Loucy (cell line): Measurements from ENCODE around the gene TMEM250.

Source experiments
- H2AFZ ChIP-seq: fragments of 200-600 bp; sonication (generic); 2 replicates; pipeline ENCODE4 v1.6.0; 2016; ENCODE audit warnings: antibody characterized with exemption, mild to moderate bottlenecking, low read length, moderate library complexity
- H3F3A ChIP-seq: fragments of 200-600 bp; 2 replicates; pipeline ENCODE4 v1.6.0; 2016; ENCODE audit warnings: antibody characterized with exemption, low read depth, mild to moderate bottlenecking
- H3K27me3 ChIP-seq: fragments of 200-600 bp; sonication (generic); 2 replicates; pipeline ENCODE4 v1.6.1; 2014; ENCODE audit warnings: low read length, mild to moderate bottlenecking; ENCODE audit not compliant: insufficient read depth, poor library complexity, severe bottlenecking
- H3K36me3 ChIP-seq: fragments of 200-600 bp; sonication (generic); 2 replicates; pipeline ENCODE4 v1.6.1; 2016; ENCODE audit warnings: low read length; ENCODE audit not compliant: insufficient read depth
- H3K4me1 ChIP-seq: fragments of 200-600 bp; sonication (generic); 2 replicates; pipeline ENCODE4 v1.5.1; 2014; ENCODE audit warnings: low read length, mild to moderate bottlenecking; ENCODE audit not compliant: insufficient read depth, poor library complexity, severe bottlenecking
- H3K4me2 ChIP-seq: fragments of 200-600 bp; sonication (generic); 2 replicates; pipeline ENCODE4 v1.6.0; 2014; ENCODE audit warnings: antibody characterized with exemption, low read length, low read depth, mild to moderate bottlenecking; ENCODE audit not compliant: poor library complexity, severe bottlenecking
- H3K4me3 ChIP-seq: fragments of 200-600 bp; sonication (generic); 2 replicates; pipeline ENCODE4 v1.5.1; 2014; ENCODE audit warnings: low read length, mild to moderate bottlenecking, mixed read lengths; ENCODE audit not compliant: poor library complexity, severe bottlenecking
- H3K79me2 ChIP-seq: fragments of 200-600 bp; sonication (generic); 2 replicates; pipeline ENCODE4 v1.6.1; 2014; ENCODE audit warnings: low read length; ENCODE audit not compliant: insufficient read depth
- H3K9ac ChIP-seq: fragments of 200-600 bp; sonication (generic); 2 replicates; pipeline ENCODE4 v1.6.0; 2014; ENCODE audit warnings: mild to moderate bottlenecking, low read depth, low read length, moderate library complexity; ENCODE audit not compliant: poor library complexity, severe bottlenecking
- H3K9me2 ChIP-seq: fragments of 200-600 bp; sonication (generic); replicated peaks from 2 replicates; pipeline ENCODE4 v1.6.1; 2016; ENCODE audit warnings: low read depth, low read length, mixed read lengths
- H3K9me3 ChIP-seq: fragments of 200-600 bp; sonication (generic); 2 replicates; pipeline ENCODE4 v1.6.1; 2014; ENCODE audit warnings: mild to moderate bottlenecking, antibody characterized with exemption, low read length, low read depth; ENCODE audit not compliant: insufficient read depth
- H4K20me1 ChIP-seq: fragments of 200-600 bp; sonication (generic); 2 replicates; pipeline ENCODE4 v1.6.0; 2014; ENCODE audit warnings: antibody characterized with exemption, low read length, mild to moderate bottlenecking; ENCODE audit not compliant: insufficient read depth, poor library complexity, severe bottlenecking
- EZH2phosphoT487 ChIP-seq: fragments of 200-600 bp; IDR thresholded peaks from 2 replicates; pipeline ENCODE4 v1.6.1; 2018; ENCODE audit warnings: antibody characterized with exemption, mild to moderate bottlenecking, moderate library complexity, borderline replicate concordance
- TF ChIP-seq, protein P1 (sequence below): fragments of 200-600 bp; sonication (generic); conservative IDR thresholded peaks from 2 replicates; pipeline ENCODE4 v1.5.1; 2014; ENCODE audit warnings: mild to moderate bottlenecking, antibody characterized with exemption, low read length

The TMEM250 gene

DNA sequence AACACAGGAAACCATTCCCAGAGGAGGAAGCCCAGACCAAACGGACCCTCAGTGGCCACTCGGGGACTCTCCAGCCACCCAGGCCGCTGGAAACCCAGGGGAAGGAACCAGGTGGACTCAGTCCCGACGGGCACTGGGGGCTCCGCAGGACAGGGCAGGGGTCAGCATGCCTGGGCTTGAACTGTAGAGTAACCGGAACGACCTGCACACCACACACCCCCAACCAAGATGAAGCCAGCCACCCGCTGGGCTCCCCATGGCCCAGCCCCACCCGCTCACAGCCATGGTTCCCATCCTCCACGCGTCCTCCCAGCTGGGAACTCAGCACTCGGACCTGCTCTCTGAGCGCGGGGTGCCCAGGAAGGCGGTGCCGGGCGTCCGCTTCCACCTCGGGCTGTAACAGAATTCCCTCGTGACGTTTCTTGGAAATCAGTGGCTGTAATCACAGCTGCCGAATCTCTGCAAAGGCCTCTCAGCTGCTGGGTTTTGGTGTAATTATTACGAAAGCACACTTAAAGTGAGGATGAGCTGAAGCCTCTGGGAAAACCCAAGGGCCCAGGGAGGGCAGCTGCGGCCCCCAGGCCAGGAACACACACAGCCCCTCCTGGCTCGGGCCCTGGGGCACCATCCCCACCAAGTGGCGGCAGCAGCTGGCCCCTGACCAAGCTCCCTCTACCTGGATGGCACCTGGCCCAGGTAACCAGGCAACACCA, 37.4 kb downstream of the TMEM250 start:
- no peaks in the 10 kb centered on the region for H3K36me3 ChIP-seq
- H3K9ac ChIP-seq: no peak overlapping the region
- H3K9me3 ChIP-seq: no peaks in the 10 kb centered on the region
- TF ChIP-seq, protein P1, sequence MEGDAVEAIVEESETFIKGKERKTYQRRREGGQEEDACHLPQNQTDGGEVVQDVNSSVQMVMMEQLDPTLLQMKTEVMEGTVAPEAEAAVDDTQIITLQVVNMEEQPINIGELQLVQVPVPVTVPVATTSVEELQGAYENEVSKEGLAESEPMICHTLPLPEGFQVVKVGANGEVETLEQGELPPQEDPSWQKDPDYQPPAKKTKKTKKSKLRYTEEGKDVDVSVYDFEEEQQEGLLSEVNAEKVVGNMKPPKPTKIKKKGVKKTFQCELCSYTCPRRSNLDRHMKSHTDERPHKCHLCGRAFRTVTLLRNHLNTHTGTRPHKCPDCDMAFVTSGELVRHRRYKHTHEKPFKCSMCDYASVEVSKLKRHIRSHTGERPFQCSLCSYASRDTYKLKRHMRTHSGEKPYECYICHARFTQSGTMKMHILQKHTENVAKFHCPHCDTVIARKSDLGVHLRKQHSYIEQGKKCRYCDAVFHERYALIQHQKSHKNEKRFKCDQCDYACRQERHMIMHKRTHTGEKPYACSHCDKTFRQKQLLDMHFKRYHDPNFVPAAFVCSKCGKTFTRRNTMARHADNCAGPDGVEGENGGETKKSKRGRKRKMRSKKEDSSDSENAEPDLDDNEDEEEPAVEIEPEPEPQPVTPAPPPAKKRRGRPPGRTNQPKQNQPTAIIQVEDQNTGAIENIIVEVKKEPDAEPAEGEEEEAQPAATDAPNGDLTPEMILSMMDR: no peak
- TF ChIP-seq EZH2phosphoT487: no peak
- no peaks in the 10 kb centered on the region for H3K27me3 ChIP-seq
- H3K4me3 ChIP-seq: no peak overlapping the region
- H3K79me2 ChIP-seq: no peaks in the 10 kb centered on the region
- H3K9me2 ChIP-seq: no peaks in the 10 kb centered on the region
- no peak overlapping the region for H2AFZ ChIP-seq
- H3K4me2 ChIP-seq: no peak overlapping the region
- peaks cover 6% of the 10 kb centered on the region for H3K4me1 ChIP-seq
- no peaks in the 10 kb centered on the region for H3F3A ChIP-seq
- H4K20me1 ChIP-seq: no peaks in the 10 kb centered on the region

GRCh38 chr9:136080716-136081112, 38.0 kb downstream of the TMEM250 start:
- TF ChIP-seq, protein P1: no peak
- TF ChIP-seq EZH2phosphoT487: no peak
- H3K4me1 ChIP-seq: peaks cover 6% of the 10 kb centered on the region
- H3K9me2 ChIP-seq: no peaks in the 10 kb centered on the region
- no peaks in the 10 kb centered on the region for H4K20me1 ChIP-seq
- H3F3A ChIP-seq: no peaks in the 10 kb centered on the region
- H3K4me3 ChIP-seq: no peak overlapping the region
- H3K9ac ChIP-seq: no peak overlapping the region
- no peak overlapping the region for H3K4me2 ChIP-seq
- H3K79me2 ChIP-seq: no peaks in the 10 kb centered on the region
- H3K36me3 ChIP-seq: no peaks in the 10 kb centered on the region
- no peaks in the 10 kb centered on the region for H3K27me3 ChIP-seq
- no peaks in the 10 kb centered on the region for H3K9me3 ChIP-seq
- H2AFZ ChIP-seq: no peak overlapping the region

- Histone ChIP-seq H3K9ac (no peak overlapping the region), H3K9me3 (no peaks in the 10 kb centered on the region), H3K36me3 (no peaks in the 10 kb centered on the region), H3K27me3 (no peaks in the 10 kb centered on the region), H3K79me2 (no peaks in the 10 kb centered on the region), H4K20me1 (no peaks in the 10 kb centered on the region), H2AFZ (no peak overlapping the region), H3F3A (no peaks in the 10 kb centered on the region), H3K9me2 (no peaks in the 10 kb centered on the region), H3K4me1 (peaks cover 6% of the 10 kb centered on the region), H3K4me2 (no peak overlapping the region), H3K4me3 (no peak overlapping the region)
- no peak for TF ChIP-seq EZH2phosphoT487
- TF ChIP-seq, protein P1: no peak
Observed at GRCh38 chr9:136079916-136080246, 38.8 kb downstream of the TMEM250 start.
